GM23248 (cell line): ENCODE results near the gene SLC22A1.

ENCODE experiments used
- EZH2 ChIP-seq: fragments of 200-600 bp; sonication (generic); IDR thresholded peaks from 2 replicates; pipeline ENCODE4 v1.6.1; 2018; ENCODE audit warnings: antibody characterized with exemption, mild to moderate bottlenecking; ENCODE audit not compliant: insufficient read depth, poor library complexity, severe bottlenecking
- EZH2phosphoT487 ChIP-seq: fragments of 200-600 bp; sonication (generic); IDR thresholded peaks from 2 replicates; pipeline ENCODE4 v1.6.1; 2018; ENCODE audit warnings: antibody characterized with exemption, moderate library complexity, mild to moderate bottlenecking, low read depth; ENCODE audit not compliant: insufficient read depth

DNA sequence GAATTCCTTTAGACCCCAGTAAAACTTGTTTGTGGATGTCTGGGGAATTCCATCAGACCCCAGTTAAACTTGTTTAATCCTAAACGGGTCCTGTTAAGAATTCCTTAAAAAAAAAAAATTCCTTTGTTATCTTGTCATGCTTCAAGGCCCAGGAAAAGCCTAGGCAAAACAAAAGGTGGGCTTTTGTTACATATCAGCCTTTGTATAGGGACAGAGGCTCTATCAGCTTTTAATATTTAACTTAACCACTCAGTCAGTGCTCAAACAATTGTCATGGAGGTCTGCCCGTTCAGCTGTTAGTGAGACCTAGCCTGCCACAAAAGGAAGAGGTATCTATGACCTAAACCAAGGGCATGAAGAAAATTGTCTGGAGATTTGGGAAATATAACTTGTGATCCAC, 53.1 kb downstream of the SLC22A1 start:
- no peak for TF ChIP-seq EZH2phosphoT487
- TF ChIP-seq EZH2: no peak
